GM23248 (cell line): ENCODE measurements around the gene UGT1A5.

Experiments used
- EZH2 ChIP-seq: fragments of 200-600 bp; sonication (generic); IDR thresholded peaks from 2 replicates; pipeline ENCODE4 v1.6.1; 2018; ENCODE audit warnings: antibody characterized with exemption, mild to moderate bottlenecking; ENCODE audit not compliant: insufficient read depth, poor library complexity, severe bottlenecking
- EZH2phosphoT487 ChIP-seq: fragments of 200-600 bp; sonication (generic); IDR thresholded peaks from 2 replicates; pipeline ENCODE4 v1.6.1; 2018; ENCODE audit warnings: antibody characterized with exemption, moderate library complexity, mild to moderate bottlenecking, low read depth; ENCODE audit not compliant: insufficient read depth

DNA sequence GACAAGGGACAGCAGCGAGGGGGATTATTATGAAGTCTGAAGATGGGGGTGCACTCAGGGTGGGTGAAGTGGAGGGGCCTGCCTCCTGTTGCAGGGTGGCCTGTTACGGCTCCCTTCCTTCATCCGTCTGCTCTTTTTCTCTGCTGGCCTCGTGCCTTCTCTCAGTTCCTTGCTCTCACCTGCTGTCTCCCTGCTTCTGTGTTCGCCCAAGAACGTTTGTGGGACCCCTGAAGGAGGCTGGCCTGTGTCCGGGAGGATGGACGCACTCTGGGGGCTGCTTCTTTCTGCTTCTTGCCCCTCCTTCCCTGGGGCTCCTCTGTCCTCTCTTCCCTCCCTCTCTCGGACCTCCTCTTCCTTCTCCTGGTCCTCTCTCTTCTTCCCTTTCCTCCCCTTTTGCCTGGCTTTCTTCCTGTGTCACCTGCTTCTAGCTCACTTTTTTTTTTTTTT is 79.2 kb downstream of the UGT1A5 start:
- TF ChIP-seq EZH2phosphoT487 (no peak), EZH2 (no peak)
